T47D (cell line): Measurements from ENCODE around the gene CCDC80.
A peak's percentile ranks its signal among the peaks of the same experiment; 100 is the strongest.

Experiments
- DNase-seq, 2 experiments: peaks; one replicate each; pipeline versions ENCODE4 v3.0.0 to v3.0.0-alpha.2; 2011 to 2012; ENCODE audit warnings: low read depth in 1 of 2, low spot score in 1 of 2
- JUND ChIP-seq: IDR thresholded peaks from 2 replicates; pipeline ENCODE4 v1.6.1; 2012; ENCODE audit warnings: low read depth
- in situ Hi-C: cut with HindIII; loops from 2 replicates; pipeline ENCODE4 v1.10.0; 2016; ENCODE audit warnings: low sequenced_read_pairs, low pct_unique_long_range_greater_than_20kb

CCDC80 gene, protein sequence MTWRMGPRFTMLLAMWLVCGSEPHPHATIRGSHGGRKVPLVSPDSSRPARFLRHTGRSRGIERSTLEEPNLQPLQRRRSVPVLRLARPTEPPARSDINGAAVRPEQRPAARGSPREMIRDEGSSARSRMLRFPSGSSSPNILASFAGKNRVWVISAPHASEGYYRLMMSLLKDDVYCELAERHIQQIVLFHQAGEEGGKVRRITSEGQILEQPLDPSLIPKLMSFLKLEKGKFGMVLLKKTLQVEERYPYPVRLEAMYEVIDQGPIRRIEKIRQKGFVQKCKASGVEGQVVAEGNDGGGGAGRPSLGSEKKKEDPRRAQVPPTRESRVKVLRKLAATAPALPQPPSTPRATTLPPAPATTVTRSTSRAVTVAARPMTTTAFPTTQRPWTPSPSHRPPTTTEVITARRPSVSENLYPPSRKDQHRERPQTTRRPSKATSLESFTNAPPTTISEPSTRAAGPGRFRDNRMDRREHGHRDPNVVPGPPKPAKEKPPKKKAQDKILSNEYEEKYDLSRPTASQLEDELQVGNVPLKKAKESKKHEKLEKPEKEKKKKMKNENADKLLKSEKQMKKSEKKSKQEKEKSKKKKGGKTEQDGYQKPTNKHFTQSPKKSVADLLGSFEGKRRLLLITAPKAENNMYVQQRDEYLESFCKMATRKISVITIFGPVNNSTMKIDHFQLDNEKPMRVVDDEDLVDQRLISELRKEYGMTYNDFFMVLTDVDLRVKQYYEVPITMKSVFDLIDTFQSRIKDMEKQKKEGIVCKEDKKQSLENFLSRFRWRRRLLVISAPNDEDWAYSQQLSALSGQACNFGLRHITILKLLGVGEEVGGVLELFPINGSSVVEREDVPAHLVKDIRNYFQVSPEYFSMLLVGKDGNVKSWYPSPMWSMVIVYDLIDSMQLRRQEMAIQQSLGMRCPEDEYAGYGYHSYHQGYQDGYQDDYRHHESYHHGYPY

DNA sequence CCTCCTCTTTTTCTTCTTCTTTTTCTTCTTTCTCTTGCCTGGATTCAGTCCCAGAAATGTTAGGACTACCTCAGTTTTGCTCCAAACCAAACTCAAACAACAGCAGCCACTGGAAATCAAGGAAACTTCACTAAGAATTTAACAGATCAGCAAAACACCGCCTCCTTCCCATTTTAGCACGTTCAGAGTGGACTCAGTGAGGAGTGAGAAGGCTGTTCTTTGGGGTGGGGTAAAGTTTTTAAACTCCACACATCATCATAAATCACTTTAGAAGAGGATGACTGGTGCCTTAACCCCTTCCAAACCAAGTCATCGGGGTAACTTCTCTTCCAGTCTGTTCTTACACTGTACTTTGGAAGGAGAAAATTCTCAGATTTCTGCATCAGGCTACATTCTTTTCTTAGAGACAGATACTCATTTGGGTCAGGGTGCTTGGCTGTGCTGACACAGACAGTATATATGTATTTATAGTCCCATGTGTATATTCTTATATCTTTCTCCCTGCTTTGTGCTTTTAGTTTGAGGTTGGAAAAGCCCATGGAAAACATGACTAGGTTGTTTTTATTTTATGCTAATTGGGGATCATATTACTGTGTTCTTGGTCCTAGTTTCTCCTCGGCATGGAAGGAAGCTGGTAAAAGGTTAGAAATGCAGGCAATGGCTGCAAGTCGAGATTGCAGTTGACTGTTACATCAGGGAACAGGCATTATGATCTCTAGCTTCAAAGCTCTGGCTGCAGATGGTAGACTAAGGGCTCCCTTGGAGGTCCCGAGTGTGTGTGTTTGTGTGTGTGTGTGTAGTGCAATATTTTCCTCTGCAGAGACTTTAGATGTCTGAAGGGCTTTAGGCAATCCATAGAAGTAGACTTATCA is at the start of gene CCDC80:
TSS of gene CCDC80 (minus strand) at position 214 of the 872 bp plus-strand sequence. CDS start 1,238 bp downstream, outside the sequence.
- no peak for TF ChIP-seq JUND
- in situ Hi-C loops, result loop anchor here (25.0 kb wide), 1 partner anchor 346 kb away; the partner anchor contains the start of genes CD200R1 and GTPBP8
- DNase-seq, result peak in 1 of 2 experiments; percentile 92

DNA sequence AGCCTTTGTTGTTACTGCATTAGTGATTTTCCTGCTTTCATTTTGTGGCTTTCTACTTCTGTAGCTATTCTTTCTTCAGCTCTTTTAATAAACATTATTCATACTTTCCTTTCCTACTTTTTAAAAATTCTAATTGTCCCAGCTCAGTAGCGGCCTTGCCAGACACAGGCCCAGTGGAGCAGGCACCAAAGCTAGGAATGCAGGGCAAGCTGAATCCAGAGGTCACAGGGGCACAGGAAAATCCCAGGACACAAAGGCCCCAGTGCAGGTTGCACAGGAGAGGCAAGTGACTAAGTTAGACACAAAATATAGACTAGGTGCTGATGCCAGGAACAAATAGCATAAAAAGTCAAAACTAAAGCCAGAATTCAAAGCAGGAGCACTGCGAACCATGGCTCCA is 49.0 kb upstream of the CCDC80 start:
- no peak for DNase-seq
- in situ Hi-C loops, result no loop called here
- TF ChIP-seq JUND, result no peak

DNA sequence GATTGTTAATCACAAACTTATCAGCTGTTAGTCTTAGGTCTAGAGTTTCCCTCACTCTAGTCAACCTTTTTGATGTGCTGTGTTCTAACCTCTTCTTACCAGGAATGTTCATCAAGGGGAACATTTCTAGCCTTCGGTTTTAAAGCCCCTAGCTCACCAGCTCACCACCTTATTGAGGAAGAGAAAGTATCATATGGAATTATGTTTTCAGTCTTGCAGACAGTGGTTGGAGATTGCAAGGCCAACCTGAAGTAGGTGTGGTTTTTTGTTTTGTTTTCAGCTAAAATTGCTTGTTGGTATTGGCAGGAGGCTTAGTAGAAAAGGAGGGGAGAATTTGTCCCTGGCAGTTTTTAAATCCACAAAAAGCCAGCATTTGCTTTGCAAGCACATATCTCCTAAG is 48.4 kb upstream of the CCDC80 start:
- no peak for TF ChIP-seq JUND
- in situ Hi-C loops, result no loop called here
- no peak for DNase-seq

DNA sequence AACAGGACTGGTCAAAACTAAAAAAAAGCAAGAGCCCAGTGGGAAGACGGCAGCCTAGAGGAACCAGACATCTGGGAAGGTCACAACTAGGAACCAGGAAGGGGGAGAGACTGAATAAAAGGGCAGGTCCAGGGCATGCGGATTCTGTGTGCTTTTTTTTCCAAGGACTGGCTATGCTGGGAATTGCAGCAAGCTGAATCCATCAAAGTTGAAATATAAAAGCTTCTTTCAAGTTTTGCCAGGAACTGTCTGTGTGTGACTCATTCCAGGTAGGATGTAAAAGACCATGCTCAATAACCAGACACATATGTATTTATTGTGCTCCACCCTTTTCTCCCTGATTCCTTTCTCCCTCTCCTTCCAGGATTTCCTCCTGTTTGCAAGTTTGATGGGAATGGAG is 47.9 kb upstream of the CCDC80 start:
- in situ Hi-C loops, result no loop called here
- no peak for DNase-seq
- TF ChIP-seq JUND, result no peak

DNA sequence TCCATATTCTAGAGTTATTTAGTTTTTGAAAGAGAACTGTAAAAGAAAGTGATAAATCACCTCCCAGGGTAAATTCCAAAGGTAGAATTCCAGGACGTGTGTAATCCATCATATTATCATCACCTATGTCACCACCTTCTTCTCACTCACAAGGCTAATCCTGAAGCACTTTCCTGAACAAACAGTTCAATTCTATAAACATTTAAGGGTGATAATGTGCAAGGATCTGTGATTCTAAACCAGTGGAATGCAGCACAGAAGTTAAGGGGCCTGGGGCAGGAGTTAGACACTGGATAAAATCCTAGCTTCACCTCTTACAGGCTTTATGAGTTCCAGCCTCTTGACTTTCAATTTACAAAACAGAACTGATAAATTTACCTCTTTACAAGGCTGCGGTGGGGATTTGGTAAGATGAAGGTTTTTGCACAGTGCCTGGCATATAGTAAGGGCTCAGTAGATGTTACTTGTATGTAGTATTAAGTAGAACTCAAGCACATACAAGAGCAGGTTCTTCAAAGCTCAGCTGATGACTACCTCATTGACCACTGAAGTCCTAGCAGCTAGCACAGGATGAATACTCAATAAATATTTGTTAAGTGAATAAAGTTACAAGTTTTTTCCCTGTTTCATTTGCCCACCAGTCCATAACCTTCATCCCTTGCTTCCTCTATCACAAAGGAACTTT is 47.3 kb upstream of the CCDC80 start:
- in situ Hi-C loops, result no loop called here
- no peak for TF ChIP-seq JUND
- no peak for DNase-seq

DNA sequence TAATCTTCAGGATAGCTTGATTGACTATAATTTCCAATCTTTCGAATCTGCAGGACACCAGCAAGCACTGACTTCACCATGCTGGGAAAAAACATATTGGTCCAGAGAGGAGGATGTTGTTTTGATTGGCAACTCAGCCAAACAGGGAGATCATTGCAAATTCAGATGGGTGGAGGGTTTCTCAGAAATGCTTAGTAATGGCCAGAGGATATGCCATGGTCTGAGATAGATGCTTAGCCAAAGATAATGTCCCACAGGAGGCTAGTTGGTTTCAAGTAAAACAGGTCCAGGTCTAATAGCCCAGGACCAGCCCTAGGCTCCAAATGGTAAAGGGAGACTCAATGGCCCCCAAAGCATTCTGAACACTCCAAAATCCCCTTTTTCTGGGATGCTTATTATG is 46.7 kb upstream of the CCDC80 start:
- in situ Hi-C loops, result no loop called here
- no peak for DNase-seq
- no peak for TF ChIP-seq JUND

DNA sequence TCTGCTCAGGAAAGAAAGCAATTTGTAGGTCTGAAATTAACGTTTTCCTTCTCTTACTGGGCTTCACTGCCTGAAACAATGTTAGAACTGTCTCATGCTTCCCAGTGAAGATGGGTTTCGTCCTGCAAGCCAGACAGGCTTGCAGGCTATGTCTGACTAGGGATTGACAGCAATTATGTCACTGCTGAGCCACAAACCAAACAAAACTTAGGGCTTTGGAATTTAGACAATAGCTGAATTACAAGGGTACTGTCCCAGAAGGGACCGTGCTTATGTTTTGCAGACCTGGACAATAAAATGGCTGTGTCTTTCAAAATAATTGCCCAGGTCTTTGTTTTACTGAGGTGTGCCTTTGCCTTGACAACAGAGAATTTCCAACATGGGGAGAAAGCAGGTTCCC is 46.3 kb upstream of the CCDC80 start:
- in situ Hi-C loops, result no loop called here
- no peak for DNase-seq
- no peak for TF ChIP-seq JUND

DNA sequence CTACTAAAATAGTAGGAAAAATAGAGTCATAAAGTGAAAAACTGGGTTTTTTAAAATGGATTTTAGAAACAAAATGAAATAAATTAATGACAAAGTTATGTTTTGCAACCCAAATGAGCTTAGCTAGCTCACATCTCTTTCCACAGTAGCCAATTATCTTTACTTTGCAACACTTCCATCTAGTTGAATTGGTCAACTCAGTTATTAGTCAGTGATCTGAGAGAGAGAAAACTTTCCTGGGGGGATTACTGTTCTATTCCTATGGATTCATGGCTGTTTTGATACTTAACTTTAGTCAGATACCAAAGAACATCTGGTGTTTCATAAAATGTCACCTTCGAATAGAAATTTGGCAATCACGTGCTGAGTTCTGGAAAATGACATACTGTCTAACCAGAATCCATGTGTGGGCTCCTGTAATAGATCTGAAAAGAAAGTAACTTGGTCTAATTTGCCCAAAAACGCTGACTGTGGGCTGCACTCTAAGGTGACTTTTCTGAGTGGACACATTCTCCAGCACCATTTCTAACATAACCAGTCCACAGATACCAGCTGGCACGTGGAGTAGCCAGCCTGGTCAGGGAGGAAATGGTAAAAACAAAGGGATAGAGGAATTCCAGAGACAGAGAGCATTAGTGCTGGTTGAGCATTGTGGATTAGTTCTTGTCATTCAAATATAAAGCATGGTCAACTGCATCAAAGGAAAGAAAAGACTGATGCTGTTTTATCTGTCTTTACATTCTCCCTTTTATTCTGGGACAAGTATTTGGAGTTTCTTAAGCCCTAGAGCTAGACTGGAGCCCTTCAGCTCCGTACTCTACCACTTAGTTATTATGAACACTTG is 45.2 kb upstream of the CCDC80 start:
- in situ Hi-C loops, result no loop called here
- DNase-seq, result no peak
- no peak for TF ChIP-seq JUND

DNA sequence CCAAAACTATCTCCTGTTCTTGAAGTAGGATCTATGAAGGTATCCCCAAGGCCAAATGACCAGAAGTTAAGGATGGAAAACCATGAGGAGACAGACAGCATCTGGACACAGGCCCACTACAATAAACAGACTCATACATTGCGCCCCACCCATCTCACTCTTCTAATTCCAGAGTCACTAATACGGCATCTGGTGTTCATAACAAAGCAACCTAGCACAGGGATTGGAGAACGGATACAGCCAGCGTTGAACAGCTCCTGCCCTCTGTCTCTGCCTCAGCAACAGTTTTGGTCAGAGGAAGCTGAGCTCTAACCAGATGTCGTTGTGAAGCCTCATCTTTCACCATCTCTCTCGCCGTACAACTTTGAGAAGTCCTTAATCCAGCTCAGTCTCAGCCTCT is 44.5 kb upstream of the CCDC80 start:
- no peak for TF ChIP-seq JUND
- no peak for DNase-seq
- in situ Hi-C loops, result no loop called here

DNA sequence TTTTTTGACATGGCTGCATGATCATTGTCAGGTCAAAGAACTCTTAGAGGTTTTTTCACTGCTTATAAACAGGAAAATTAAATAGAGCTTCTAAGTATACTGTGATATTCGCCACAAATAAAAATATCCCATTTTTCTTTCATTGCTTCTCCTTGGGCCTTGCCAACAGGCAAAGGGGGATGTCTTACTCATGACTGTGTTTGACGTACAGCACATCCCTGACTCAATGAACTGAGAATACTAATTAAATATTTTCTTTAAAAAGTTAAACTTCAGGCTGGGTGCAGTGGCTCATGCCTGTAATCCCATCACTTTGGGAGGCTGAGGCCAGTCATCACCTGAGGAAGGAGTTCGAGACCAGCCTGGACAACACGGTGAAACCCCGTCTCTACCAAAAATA is 41.4 kb upstream of the CCDC80 start:
- no peak for DNase-seq
- in situ Hi-C loops, result no loop called here
- no peak for TF ChIP-seq JUND

DNA sequence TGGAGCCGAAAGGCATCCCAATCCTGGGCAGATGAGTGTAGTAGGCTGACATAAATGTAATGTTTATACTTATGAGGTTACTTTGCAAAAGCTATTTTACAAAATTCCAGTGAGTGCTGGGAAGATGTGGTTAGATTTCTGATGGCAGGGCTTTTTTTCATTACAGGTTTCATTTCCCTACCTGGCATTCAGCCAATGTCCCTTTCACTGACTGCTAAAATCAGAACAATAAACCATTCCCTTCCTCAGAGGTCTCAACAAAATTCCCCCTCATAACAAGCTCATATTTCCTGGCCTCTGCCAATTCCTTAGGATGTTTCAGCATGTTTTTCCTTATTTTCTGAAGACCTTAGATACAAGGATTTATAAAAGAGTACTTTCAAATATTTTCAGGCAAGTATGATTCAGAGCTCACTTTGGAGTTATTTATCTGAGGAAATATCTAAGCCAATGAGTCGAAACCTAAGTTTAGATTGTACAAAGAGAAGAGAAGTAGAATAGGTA is 40.9 kb upstream of the CCDC80 start:
- in situ Hi-C loops, result no loop called here
- peak in 1 of 2 experiments; percentile 6 for DNase-seq
- TF ChIP-seq JUND, result no peak
